OCI-LY1 (cell line): ENCODE measurements around the gene POU4F3.

Source experiments
- H2AFZ ChIP-seq: fragments of 200-600 bp; sonication (generic), shearing (Covaris generic); 2 replicates; pipeline ENCODE4 v1.6.0; 2014; ENCODE audit warnings: antibody characterized with exemption, mild to moderate bottlenecking, low read length
- H3F3A ChIP-seq: fragments of 200-600 bp; sonication (generic), shearing (Covaris generic); 2 replicates; pipeline ENCODE4 v1.6.0; 2014; ENCODE audit warnings: mild to moderate bottlenecking, antibody characterized with exemption, low read length, moderate library complexity; ENCODE audit not compliant: insufficient read depth
- H3K27ac ChIP-seq: fragments of 200-600 bp; sonication (generic); 2 replicates; pipeline ENCODE4 v1.5.1; 2014; ENCODE audit warnings: low read length, mixed run types, mild to moderate bottlenecking, low read depth; ENCODE audit not compliant: poor library complexity, severe bottlenecking
- H3K27me3 ChIP-seq: fragments of 200-600 bp; sonication (generic); 2 replicates; pipeline ENCODE4 v1.6.0; 2014; ENCODE audit warnings: antibody characterized with exemption, mild to moderate bottlenecking, low read length, moderate library complexity; ENCODE audit not compliant: insufficient read depth
- H3K36me3 ChIP-seq: fragments of 200-600 bp; sonication (generic); 2 replicates; pipeline ENCODE4 v1.6.1; 2014; ENCODE audit warnings: mild to moderate bottlenecking, antibody characterized with exemption, low read length, moderate library complexity, mixed read lengths; ENCODE audit not compliant: insufficient read depth
- H3K4me1 ChIP-seq: fragments of 200-600 bp; sonication (generic); 2 replicates; pipeline ENCODE4 v1.5.1; 2014; ENCODE audit warnings: mild to moderate bottlenecking, low read length, moderate library complexity; ENCODE audit not compliant: insufficient read depth, severe bottlenecking
- H3K4me2 ChIP-seq: fragments of 200-600 bp; sonication (generic), shearing (Covaris generic); 2 replicates; pipeline ENCODE4 v1.6.1; 2014; ENCODE audit warnings: low read length
- H3K4me3 ChIP-seq: fragments of 200-600 bp; sonication (generic); 2 replicates; pipeline ENCODE4 v1.5.1; 2014; ENCODE audit warnings: low read length, low read depth, mild to moderate bottlenecking, mixed read lengths; ENCODE audit not compliant: poor library complexity, severe bottlenecking
- H3K79me2 ChIP-seq: fragments of 200-600 bp; shearing (Covaris generic); 2 replicates; pipeline ENCODE4 v1.6.1; 2016; ENCODE audit warnings: mixed run types, low read length, mixed read lengths; ENCODE audit not compliant: insufficient read depth
- H3K9ac ChIP-seq: fragments of 200-600 bp; sonication (generic), shearing (Covaris generic); 2 replicates; pipeline ENCODE4 v1.6.1; 2014; ENCODE audit warnings: mild to moderate bottlenecking, low read length, mixed read lengths
- H3K9me2 ChIP-seq: fragments of 200-600 bp; sonication (generic), shearing (Covaris generic); 2 replicates; pipeline ENCODE4 v1.6.1; 2014; ENCODE audit warnings: low read depth, mild to moderate bottlenecking, low read length, mixed read lengths
- H3K9me3 ChIP-seq: fragments of 200-600 bp; shearing (Covaris generic); 2 replicates; pipeline ENCODE4 v1.6.1; 2014; ENCODE audit warnings: low read length, mixed read lengths
- H4K20me1 ChIP-seq: fragments of 200-600 bp; sonication (generic), shearing (Covaris generic); 2 replicates; pipeline ENCODE4 v1.6.0; 2016; ENCODE audit warnings: mild to moderate bottlenecking, low read length; ENCODE audit not compliant: insufficient read depth
- EZH2 ChIP-seq: fragments of 200-600 bp; sonication (generic), shearing (Covaris generic); IDR thresholded peaks from 2 replicates; pipeline ENCODE4 v1.8.0; 2017; ENCODE audit warnings: borderline replicate concordance, mixed run types, mild to moderate bottlenecking, antibody characterized with exemption, low read length, moderate library complexity, mixed read lengths
- TF ChIP-seq, protein P1 (sequence below): fragments of 200-600 bp; sonication (generic), shearing (Covaris generic); IDR thresholded peaks from 2 replicates; pipeline ENCODE4 v1.5.1; 2017; ENCODE audit warnings: mild to moderate bottlenecking, antibody characterized with exemption, low read length, moderate library complexity, mixed read lengths

Gene POU4F3

DNA sequence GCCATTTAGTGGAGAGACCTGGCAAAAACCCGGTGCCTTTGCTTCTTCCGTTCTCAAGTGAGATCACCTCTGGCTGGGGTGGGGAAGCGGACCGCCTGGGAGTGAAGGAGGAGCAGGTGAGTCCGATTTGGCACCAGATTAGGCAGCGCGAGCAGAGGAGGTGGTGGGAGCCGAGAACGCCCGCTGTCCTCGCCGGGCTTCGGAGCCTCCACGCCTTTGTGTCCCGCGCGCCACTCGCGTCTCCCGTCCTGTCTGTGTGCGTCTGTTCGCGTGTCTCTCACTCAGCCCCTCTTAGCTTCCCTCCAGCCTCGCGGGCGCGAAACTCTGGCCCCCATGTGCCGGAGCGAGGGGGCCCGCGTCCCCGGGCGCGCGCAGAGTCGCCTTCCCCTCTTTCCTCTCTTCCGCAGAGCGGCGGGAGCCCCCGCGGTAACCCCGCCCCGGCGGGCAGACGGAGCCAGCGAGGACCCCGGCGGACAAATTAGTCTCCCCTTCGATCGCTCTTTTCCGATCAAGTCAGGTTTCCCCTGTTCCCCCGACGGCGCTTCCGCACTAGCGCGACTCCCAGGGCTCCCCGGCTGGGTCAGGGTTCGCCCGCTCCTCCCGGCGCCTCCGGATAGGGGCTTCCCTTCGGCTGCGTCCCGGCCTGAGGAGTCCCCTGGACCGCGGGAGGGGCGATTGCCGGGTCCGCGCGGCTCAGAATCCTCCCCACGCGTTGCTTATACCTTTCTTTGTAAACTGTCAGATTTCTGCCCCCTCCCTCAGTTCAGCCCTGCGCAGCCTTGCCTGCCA is 7.1 kb downstream of the POU4F3 start:
- H3K9ac ChIP-seq, result no peak overlapping the region
- H3K4me1 ChIP-seq, result no peaks in the 10 kb centered on the region
- H3F3A ChIP-seq, result no peaks in the 10 kb centered on the region
- H3K9me3 ChIP-seq, result no peaks in the 10 kb centered on the region
- no peaks in the 10 kb centered on the region for H4K20me1 ChIP-seq
- H3K79me2 ChIP-seq, result no peaks in the 10 kb centered on the region
- no peak for TF ChIP-seq EZH2
- TF ChIP-seq, protein P1, sequence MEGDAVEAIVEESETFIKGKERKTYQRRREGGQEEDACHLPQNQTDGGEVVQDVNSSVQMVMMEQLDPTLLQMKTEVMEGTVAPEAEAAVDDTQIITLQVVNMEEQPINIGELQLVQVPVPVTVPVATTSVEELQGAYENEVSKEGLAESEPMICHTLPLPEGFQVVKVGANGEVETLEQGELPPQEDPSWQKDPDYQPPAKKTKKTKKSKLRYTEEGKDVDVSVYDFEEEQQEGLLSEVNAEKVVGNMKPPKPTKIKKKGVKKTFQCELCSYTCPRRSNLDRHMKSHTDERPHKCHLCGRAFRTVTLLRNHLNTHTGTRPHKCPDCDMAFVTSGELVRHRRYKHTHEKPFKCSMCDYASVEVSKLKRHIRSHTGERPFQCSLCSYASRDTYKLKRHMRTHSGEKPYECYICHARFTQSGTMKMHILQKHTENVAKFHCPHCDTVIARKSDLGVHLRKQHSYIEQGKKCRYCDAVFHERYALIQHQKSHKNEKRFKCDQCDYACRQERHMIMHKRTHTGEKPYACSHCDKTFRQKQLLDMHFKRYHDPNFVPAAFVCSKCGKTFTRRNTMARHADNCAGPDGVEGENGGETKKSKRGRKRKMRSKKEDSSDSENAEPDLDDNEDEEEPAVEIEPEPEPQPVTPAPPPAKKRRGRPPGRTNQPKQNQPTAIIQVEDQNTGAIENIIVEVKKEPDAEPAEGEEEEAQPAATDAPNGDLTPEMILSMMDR, result no peak
- H3K27me3 ChIP-seq, result no peaks in the 10 kb centered on the region
- H3K36me3 ChIP-seq, result no peaks in the 10 kb centered on the region
- H2AFZ ChIP-seq, result no peak overlapping the region
- no peak overlapping the region for H3K4me2 ChIP-seq
- no peak overlapping the region for H3K4me3 ChIP-seq
- no peak overlapping the region for H3K27ac ChIP-seq
- H3K9me2 ChIP-seq, result no peaks in the 10 kb centered on the region

DNA sequence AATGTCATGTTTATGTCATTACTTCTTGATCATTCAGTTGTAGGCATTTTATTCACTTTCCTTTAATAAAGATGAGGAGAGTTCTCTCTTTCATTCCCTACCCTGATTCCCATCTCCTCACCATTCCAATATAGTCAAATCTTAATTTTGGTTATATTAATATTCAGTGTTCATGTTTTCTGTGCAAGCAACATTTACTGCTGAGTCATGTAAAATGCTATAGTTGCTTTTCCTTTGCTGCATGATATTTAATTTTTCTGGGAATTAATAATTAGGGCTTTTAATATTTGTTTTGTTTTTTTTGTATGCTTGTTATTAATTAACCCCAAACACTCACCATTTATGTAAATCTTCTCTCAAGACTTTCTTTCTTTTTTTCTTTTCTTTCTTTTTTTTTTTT is 18.5 kb downstream of the POU4F3 start:
- Histone ChIP-seq H3K27me3 (no peaks in the 10 kb centered on the region), H3K9me2 (no peaks in the 10 kb centered on the region), H3K9ac (no peak overlapping the region), H3K4me1 (no peaks in the 10 kb centered on the region), H3K9me3 (no peaks in the 10 kb centered on the region), H3K36me3 (no peaks in the 10 kb centered on the region), H3K79me2 (no peaks in the 10 kb centered on the region), H3K4me2 (no peak overlapping the region), H2AFZ (no peak overlapping the region), H3F3A (no peaks in the 10 kb centered on the region), H3K4me3 (no peak overlapping the region), H3K27ac (no peak overlapping the region), H4K20me1 (no peaks in the 10 kb centered on the region)
- TF ChIP-seq, protein P1, result no peak
- TF ChIP-seq EZH2, result no peak

DNA sequence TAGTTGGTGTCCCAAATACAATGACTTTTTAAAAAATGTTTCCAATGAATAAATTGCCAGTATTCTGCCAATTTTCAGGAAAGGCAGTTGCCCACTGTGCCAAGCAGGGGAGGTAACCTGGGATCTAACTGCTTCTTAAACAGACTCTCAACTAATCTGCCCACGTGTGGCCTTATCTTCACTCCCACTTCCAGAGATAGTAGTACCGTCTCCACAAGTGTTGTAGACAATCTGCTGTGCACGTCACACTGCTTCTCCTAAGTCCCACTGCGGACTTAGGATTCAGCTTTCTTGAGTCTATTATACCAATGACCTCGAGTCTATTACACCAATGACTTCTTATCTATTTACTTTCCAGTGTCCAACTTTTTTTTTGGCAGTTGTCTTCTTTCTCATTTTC is 21.2 kb downstream of the POU4F3 start:
- Histone ChIP-seq H3K27me3 (no peaks in the 10 kb centered on the region), H3K79me2 (no peaks in the 10 kb centered on the region), H3K4me1 (no peaks in the 10 kb centered on the region), H3K9me3 (no peaks in the 10 kb centered on the region), H3K4me2 (no peak overlapping the region), H3K27ac (no peak overlapping the region), H3K9ac (no peak overlapping the region), H3K4me3 (no peak overlapping the region), H3K36me3 (no peaks in the 10 kb centered on the region), H4K20me1 (no peaks in the 10 kb centered on the region), H2AFZ (no peak overlapping the region), H3F3A (no peaks in the 10 kb centered on the region), H3K9me2 (no peaks in the 10 kb centered on the region)
- TF ChIP-seq EZH2, result no peak
- TF ChIP-seq, protein P1, result no peak
